CD1c-positive myeloid dendritic cell (primary cell): Measurements from ENCODE around the gene CLSTN2.

Source experiments
- DNase-seq: peaks from one replicate; pipeline ENCODE4 v3.0.0-alpha.2; 2016; ENCODE audit errors: extremely low spot score

The CLSTN2 gene

GRCh38 chr3:140284372-140284771, 349.4 kb downstream of the CLSTN2 start:
- no peak for DNase-seq

GRCh38 chr3:140285380-140285779, 350.4 kb downstream of the CLSTN2 start:
- DNase-seq, result no peak

- DNase-seq, result no peak
These were observed 353.6 kb downstream of the CLSTN2 start for GRCh38 chr3:140288595-140288994.

GRCh38 chr3:140290105-140290504, 355.1 kb downstream of the CLSTN2 start:
- no peak for DNase-seq

GRCh38 chr3:140292170-140292569, 357.2 kb downstream of the CLSTN2 start:
- no peak for DNase-seq

GRCh38 chr3:140292684-140293083, 357.7 kb downstream of the CLSTN2 start:
- no peak for DNase-seq

- no peak for DNase-seq
These were observed 359.1 kb downstream of the CLSTN2 start for GRCh38 chr3:140294058-140294457.

- no peak for DNase-seq
These were observed 361.9 kb downstream of the CLSTN2 start for GRCh38 chr3:140296796-140297352.

GRCh38 chr3:140298043-140298442, 363.1 kb downstream of the CLSTN2 start:
- DNase-seq, result no peak

GRCh38 chr3:140298569-140299070, 363.6 kb downstream of the CLSTN2 start:
- DNase-seq, result no peak

- DNase-seq, result no peak
These were observed 368.9 kb downstream of the CLSTN2 start for GRCh38 chr3:140303875-140304274.

GRCh38 chr3:140308535-140308934, 373.6 kb downstream of the CLSTN2 start:
- DNase-seq, result no peak

GRCh38 chr3:140311428-140311827, 376.4 kb downstream of the CLSTN2 start:
- DNase-seq, result no peak

- DNase-seq, result no peak
These were observed 381.0 kb downstream of the CLSTN2 start for GRCh38 chr3:140315955-140316354.

- DNase-seq, result no peak
These were observed 381.5 kb downstream of the CLSTN2 start for GRCh38 chr3:140316466-140316865.

GRCh38 chr3:140316868-140317400, 381.9 kb downstream of the CLSTN2 start:
- DNase-seq, result no peak

- no peak for DNase-seq
These were observed 384.8 kb downstream of the CLSTN2 start for GRCh38 chr3:140319739-140320138.

GRCh38 chr3:140323561-140323960, 388.6 kb downstream of the CLSTN2 start:
- DNase-seq, result no peak

- no peak for DNase-seq
These were observed 397.1 kb downstream of the CLSTN2 start for GRCh38 chr3:140332131-140332530.

- DNase-seq, result no peak
These were observed 399.3 kb downstream of the CLSTN2 start for GRCh38 chr3:140334132-140334929.

GRCh38 chr3:140336465-140336864, 401.5 kb downstream of the CLSTN2 start:
- DNase-seq, result no peak

GRCh38 chr3:140338916-140339315, 403.9 kb downstream of the CLSTN2 start:
- DNase-seq, result no peak

GRCh38 chr3:140341203-140341602, 406.2 kb downstream of the CLSTN2 start:
- no peak for DNase-seq
